IPS DF 6.9 (cell line): ENCODE results near the gene CDK3.

Source experiments
- DNase-seq: peaks from one replicate; pipeline ENCODE4 v3.0.0-alpha.2; 2013; ENCODE audit warnings: low read depth, low spot score
- H3K27ac ChIP-seq: one replicate; pipeline ENCODE4 v1.5.1; 2013; ENCODE audit warnings: low read length, control low read depth
- H3K27me3 ChIP-seq: 2 replicates; pipeline ENCODE4 v1.6.1; 2013; ENCODE audit warnings: mild to moderate bottlenecking, low read length; ENCODE audit not compliant: control insufficient read depth, insufficient read depth
- H3K36me3 ChIP-seq: 2 replicates; pipeline ENCODE4 v1.6.1; 2013; ENCODE audit warnings: low read length; ENCODE audit not compliant: control insufficient read depth, insufficient read depth
- H3K4me1 ChIP-seq: 2 replicates; pipeline ENCODE4 v1.6.1; 2013; ENCODE audit warnings: low read length; ENCODE audit not compliant: control insufficient read depth, insufficient read depth
- H3K4me3 ChIP-seq: 2 replicates; pipeline ENCODE4 v1.5.1; 2013; ENCODE audit warnings: mild to moderate bottlenecking, low read length
- H3K9me3 ChIP-seq: 2 replicates; pipeline ENCODE4 v1.6.1; 2013; ENCODE audit warnings: low read length, inconsistent platforms; ENCODE audit not compliant: control insufficient read depth, insufficient read depth
- WGBS: extraction: QIAGEN DNeasy Blood & Tissue Kit; methylation state at CpG from one replicate; pipeline ENCODE4 v1.1.7; 2013; ENCODE audit warnings: mixed read lengths, missing lambda C conversion rate; ENCODE audit not compliant: insufficient read length, insufficient coverage; 5-methylcytosine and 5-hydroxymethylcytosine counted together

Gene CDK3

DNA sequence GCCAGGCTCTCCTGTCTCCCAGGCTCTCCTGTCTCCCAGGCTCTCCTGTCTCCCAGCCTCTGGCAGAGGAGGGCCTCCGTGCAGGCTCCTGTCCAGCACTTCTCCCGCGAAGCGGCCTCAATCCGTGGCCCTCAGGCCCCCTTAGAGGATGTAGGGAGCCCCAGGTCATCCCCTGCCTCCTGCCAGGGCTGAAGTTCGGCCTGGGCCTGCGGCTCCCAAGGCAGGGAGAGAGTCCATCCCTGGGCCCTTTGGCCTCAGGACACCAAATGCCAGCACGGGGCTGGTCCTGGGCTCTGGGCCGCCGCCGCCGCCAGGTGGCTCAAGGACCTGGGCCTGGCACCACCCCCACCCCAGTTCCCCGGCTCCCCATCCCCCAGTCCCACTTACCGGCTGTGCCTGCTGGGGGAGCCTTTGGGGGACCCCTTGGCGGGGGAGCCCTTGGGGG, 26.1 kb downstream of the CDK3 start:
- Histone ChIP-seq H3K27me3 (no peaks in the 10 kb centered on the region), H3K27ac (no peak overlapping the region), H3K9me3 (no peaks in the 10 kb centered on the region), H3K4me1 (0 out of 2 replicates have a peak, but pooled peaks cover 1% of the 10 kb centered on the region), H3K36me3 (no peaks in the 10 kb centered on the region), H3K4me3 (no peak overlapping the region)
- DNase-seq: no peak
- no CpG with 5 or more reads among the region's 15 CpGs for WGBS

DNA sequence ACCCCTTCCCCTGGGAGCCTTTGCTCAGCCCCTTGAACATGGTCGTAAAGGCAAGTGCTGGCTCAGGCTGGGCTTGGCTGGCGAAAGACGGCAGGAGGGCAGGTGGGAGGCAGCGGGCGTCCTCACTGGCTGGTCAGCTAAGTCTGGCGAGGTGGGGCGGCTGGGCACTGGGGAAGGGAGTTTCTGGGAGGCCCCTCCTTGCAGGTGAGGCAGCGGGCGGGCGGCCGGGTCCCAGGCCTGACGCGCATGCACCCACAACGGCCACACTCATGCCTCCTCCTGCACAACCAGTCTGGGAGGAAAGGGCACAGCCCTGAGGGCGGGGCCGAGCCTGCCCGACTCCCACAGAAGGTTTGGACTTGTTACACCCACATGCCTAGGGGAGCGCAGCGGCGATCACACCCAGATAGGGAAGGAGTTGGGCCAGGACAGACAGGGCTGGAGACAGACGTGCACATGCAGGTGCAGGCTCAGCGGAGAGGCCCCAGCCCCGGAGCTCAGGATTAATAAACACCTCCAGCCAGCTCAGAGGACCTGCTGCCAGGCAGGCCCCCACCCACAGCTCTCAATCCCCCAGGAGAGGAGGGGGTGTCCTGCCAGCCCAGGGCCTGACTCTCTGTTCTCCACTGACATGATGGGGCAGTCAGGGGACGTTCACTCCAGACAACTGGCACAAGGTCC, 26.6 kb downstream of the CDK3 start, which contains the start of gene EVPL:
TSS of gene EVPL (minus strand) at position 148 of the 681 bp plus-strand sequence. CDS start at position 40, 108 bp downstream.
- Histone ChIP-seq H3K27ac (no peak within 1 kb of the TSS), H3K9me3 (no peaks in the 10 kb centered on the region), H3K27me3 (no peaks in the 10 kb centered on the region), H3K4me1 (0 out of 2 replicates have a peak, but pooled peaks cover 1% of the 10 kb centered on the region), H3K36me3 (no peaks in the 10 kb centered on the region), H3K4me3 (no peak within 1 kb of the TSS)
- no peak for DNase-seq
- WGBS: no CpG with 5 or more reads among the region's 24 CpGs

DNA sequence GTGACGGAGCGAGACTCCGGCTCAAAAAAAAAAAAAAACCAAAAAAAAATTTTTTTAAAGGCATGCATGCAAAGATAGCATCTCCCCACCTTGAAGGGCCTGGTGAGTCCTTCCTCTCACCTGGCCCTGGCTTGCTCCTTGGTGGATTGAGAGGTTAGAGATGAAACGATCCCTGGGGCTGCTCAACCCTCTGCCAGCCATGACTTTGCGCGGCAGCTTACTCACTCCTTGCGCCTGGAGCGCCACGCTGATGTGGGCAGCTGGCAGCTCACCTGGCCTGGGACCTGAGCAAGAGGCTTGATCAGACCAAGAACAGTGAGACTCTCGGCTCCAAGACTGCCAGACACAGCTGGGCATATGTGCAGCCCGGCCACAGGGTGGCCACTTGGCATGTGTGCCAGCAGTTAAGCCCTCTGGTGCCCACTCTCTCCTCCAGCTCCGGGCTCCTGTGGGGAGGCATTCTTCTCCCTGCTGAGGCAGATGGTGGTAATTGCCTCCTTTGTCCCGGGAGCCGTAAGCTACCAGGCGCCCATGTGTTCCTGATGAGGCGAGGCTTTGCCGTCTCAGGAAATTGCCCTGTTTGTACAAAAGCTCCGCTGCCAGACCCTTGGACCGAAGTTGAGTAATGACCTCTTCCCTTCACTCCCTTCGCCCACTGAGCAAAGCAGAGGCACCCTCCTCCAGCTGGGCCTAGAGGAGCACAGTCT, 31.6 kb downstream of the CDK3 start:
- H3K27me3 ChIP-seq: no peaks in the 10 kb centered on the region
- no peak for DNase-seq
- H3K27ac ChIP-seq: no peak overlapping the region
- no CpG with 5 or more reads among the region's 20 CpGs for WGBS
- H3K4me1 ChIP-seq: 0 out of 2 replicates have a peak, but pooled peaks cover 1% of the 10 kb centered on the region
- no peak overlapping the region for H3K4me3 ChIP-seq
- H3K9me3 ChIP-seq: no peaks in the 10 kb centered on the region
- H3K36me3 ChIP-seq: no peaks in the 10 kb centered on the region

DNA sequence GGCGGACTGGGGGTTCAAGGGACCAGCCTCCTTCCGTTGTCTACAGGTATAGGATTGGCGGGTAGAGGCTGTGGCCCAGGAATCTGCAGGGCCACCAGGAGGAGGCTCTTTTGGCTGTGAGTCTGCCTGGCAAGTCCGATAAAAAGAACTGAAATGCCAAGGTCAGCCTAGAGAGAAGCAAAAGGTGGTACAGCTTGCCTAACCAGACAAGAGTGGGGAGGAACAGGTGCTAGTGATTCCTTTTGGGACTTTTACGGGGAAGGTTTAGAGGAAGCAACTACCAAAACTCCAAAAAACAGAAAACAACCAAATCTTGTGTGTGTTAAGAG, 32.1 kb downstream of the CDK3 start:
- Histone ChIP-seq H3K27me3 (no peaks in the 10 kb centered on the region), H3K9me3 (no peaks in the 10 kb centered on the region), H3K4me1 (0 out of 2 replicates have a peak, but pooled peaks cover 1% of the 10 kb centered on the region), H3K27ac (no peak overlapping the region), H3K4me3 (no peak overlapping the region), H3K36me3 (no peaks in the 10 kb centered on the region)
- no peak for DNase-seq
- no CpG with 5 or more reads among the region's 5 CpGs for WGBS

DNA sequence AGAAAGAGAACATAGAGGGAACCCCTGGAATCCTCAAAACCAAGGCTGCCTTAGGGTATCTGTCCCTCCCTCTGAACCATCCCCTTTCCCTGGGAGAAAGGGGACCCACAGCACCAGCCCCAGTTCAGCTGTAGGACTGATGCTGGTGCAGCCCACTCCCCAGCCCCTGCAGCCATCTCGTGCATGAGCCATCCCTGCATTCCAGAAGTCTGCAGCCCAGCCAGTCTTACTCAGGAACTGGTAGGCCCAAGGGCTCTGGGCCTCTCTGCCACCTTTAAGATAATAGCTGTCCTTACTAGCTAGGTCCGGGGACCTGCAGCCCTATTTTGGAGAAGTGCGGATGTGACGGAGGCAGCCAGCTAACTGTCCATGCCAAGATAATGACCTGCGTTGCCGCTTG, 32.5 kb downstream of the CDK3 start:
- DNase-seq: no peak
- Histone ChIP-seq H3K27me3 (no peaks in the 10 kb centered on the region), H3K9me3 (no peaks in the 10 kb centered on the region), H3K36me3 (no peaks in the 10 kb centered on the region), H3K4me1 (0 out of 2 replicates have a peak, but pooled peaks cover 1% of the 10 kb centered on the region), H3K27ac (no peak overlapping the region), H3K4me3 (no peak overlapping the region)
- no CpG with 5 or more reads among the region's 6 CpGs for WGBS

DNA sequence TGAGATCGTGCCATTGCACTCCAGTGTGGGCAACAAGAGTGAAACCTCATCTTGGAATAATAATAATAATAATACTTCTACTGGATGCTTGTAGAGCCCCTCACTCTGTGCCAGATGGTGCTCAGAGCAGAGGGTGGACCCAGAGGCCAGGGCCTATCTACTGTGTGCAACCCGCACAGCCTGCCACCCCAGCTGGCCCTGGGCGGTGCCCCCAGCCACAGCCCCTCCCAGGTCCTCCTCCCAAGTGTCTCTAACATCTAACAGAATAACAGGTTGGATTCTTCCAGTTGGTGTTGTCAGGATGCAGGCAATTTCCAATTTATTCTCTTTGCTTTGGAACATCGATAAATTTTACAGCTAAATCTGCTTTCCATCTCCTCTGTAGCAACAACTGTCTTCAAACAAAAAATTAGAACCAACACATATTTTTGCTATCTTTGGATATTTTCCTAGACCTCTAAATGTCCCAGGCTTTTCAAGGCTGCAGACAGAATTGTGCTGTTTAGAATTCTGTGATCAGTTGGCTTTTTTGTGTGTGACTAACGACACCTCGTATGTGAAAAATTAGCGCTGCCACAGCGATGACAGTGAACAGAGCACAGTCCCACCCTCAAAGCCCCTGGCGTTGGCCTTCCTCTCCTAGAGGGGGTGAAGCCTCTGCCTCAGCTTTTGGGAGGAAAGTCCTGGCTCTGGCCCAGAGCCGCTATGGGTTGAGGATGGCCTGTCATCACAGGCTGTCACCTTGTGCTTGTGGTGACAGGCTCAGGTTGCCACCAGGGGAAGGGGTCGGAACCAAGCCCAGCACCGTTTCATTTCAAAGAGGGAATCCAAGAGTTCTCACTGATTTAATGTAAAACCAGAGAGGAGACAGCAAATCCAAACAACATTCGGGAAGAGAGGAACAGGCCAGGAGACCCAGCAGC, 34.0 kb downstream of the CDK3 start:
- WGBS: no CpG with 5 or more reads among the region's 13 CpGs
- DNase-seq: no peak
- Histone ChIP-seq H3K36me3 (peaks cover 9% of the 10 kb centered on the region; the same call in 1 of the 2 replicates), H3K9me3 (no peaks in the 10 kb centered on the region), H3K4me1 (no peaks in the 10 kb centered on the region), H3K27ac (no peak overlapping the region), H3K4me3 (no peak overlapping the region), H3K27me3 (no peaks in the 10 kb centered on the region)

DNA sequence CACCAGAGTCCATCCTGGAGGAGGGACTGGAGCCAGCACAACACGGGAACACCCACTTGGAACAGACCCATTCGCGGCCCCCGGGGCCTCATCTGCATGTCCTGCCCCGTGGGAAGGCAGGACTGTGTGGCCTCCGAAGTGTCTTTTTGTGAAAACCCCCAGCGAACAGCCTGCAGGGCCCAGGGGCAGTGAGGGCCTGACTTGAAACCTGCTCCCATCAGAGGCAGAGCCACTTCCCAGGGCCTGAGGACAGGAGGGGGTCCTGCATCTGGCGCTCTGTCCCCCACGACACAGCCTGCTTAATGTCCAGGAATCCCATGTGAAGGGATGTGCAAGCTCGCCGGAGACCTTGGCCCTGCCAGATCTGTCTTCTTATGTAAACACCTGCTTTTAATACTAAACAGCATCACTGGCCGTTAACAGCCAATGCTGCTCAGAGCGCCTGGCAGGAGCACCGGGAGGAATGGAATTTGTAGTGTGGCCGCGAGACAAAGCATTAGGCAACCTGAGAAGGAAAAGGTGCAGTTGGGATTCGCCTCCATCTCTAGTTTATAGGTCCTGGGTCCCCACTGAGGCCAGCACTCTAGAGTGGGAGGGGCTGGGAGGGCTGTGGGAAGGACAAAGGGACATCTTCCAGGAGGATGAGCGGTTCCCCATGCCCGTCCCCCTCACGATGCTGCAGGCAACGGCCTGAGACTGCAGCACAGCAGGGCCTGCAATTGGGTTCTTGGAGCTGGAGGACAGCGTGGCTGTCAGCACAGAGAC, 36.0 kb downstream of the CDK3 start:
- WGBS: no CpG with 5 or more reads among the region's 22 CpGs
- no peaks in the 10 kb centered on the region for H3K9me3 ChIP-seq
- no peak for DNase-seq
- H3K27ac ChIP-seq: no peak overlapping the region
- no peaks in the 10 kb centered on the region for H3K27me3 ChIP-seq
- no peaks in the 10 kb centered on the region for H3K4me1 ChIP-seq
- no peak overlapping the region for H3K4me3 ChIP-seq
- peaks cover 19% of the 10 kb centered on the region; the same call in 1 of the 2 replicates for H3K36me3 ChIP-seq

DNA sequence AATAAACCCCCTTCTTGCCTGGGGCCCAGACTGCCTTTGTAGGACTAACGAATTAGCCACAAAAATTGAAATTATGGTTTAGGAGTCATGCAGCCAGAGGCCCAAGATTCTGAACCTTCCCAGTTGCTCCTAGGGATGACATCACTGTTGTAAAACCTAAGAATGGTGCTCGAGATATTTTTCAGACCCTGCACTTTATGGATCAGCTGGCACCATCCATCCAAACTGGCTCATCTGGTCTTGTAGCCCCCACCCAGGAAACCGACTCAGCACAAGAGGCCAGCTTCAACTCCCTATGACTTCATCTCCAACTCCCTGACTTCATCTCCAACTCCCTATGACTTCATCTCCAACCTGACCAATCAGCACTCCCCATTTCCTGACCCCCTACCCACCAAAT, 37.4 kb downstream of the CDK3 start:
- no CpG with 5 or more reads among the region's 3 CpGs for WGBS
- Histone ChIP-seq H3K36me3 (peaks cover 20% of the 10 kb centered on the region; the same call in 1 of the 2 replicates), H3K9me3 (no peaks in the 10 kb centered on the region), H3K27ac (no peak overlapping the region), H3K27me3 (no peaks in the 10 kb centered on the region), H3K4me1 (no peaks in the 10 kb centered on the region), H3K4me3 (no peak overlapping the region)
- DNase-seq: no peak

DNA sequence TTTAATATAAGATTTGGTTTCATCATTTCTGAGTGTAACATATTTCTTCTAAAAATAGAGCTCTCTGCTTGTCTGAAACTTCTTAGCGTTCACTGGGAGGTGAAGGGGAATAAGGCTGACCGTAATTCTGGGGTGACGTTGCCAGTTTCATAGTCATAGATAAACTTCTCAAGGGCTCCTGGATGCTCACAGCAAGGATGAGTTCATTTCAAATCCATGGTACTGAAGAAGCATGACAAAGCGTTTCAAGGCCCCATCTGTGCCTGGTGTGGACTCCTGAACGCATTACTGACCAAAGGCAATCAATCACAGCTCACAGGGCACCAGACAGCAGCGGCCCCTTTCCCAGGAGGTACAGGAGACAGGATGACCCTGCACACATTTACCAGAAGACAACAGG, 38.5 kb downstream of the CDK3 start:
- Histone ChIP-seq H3K27me3 (no peaks in the 10 kb centered on the region), H3K27ac (no peak overlapping the region), H3K36me3 (peaks cover 31% of the 10 kb centered on the region; the same call in 1 of the 2 replicates), H3K4me1 (no peaks in the 10 kb centered on the region), H3K9me3 (no peaks in the 10 kb centered on the region), H3K4me3 (no peak overlapping the region)
- no peak for DNase-seq
- WGBS: no CpG with 5 or more reads among the region's 6 CpGs
